ENCODE results near the gene CHD3.

The CHD3 gene

GRCh38 chr17:7922845-7923628, 34.4 kb downstream of the CHD3 start:
- DNase-seq (ENCODE audit: low read depth) = no peak
- peak overlapping the region; percentile 46 for H3K4me3 ChIP-seq (ENCODE audit: control insufficient read depth, low read depth, low read length)
- TF ChIP-seq CTCF (IDR thresholded peaks at IDR 0.05; ENCODE audit: control insufficient read depth, insufficient read depth, low read depth, low read length, missing control alignments) = no peak

GRCh38 chr17:7927596-7927995, 39.0 kb downstream of the CHD3 start:
- H3K4me3 ChIP-seq (ENCODE audit: control insufficient read depth, low read depth, low read length) = no peak overlapping the region
- TF ChIP-seq CTCF (IDR thresholded peaks at IDR 0.05; ENCODE audit: control insufficient read depth, insufficient read depth, low read depth, low read length, missing control alignments) = no peak
- DNase-seq (ENCODE audit: low read depth) = no peak

GRCh38 chr17:7929158-7930023, 40.8 kb downstream of the CHD3 start, which contains the start of gene KCNAB3:
Gene KCNAB3 (minus strand): TSS chr17:7929856. CDS start chr17:7929435, 421 bp downstream.
- TF ChIP-seq CTCF (IDR thresholded peaks at IDR 0.05; ENCODE audit: control insufficient read depth, insufficient read depth, low read depth, low read length, missing control alignments) = no peak
- peak within 1 kb of the TSS; percentile 43 for H3K4me3 ChIP-seq (ENCODE audit: control insufficient read depth, low read depth, low read length)

GRCh38 chr17:7930841-7931631, 42.4 kb downstream of the CHD3 start:
- no peak for DNase-seq (ENCODE audit: low read depth)
- no peak for TF ChIP-seq CTCF (IDR thresholded peaks at IDR 0.05; ENCODE audit: control insufficient read depth, insufficient read depth, low read depth, low read length, missing control alignments)

More at GRCh38 chr17:7929158-7930023, 40.8 kb downstream of the CHD3 start, which contains the start of gene KCNAB3:
- DNase-seq (ENCODE audit: low read depth) = no peak

GRCh38 chr17:7931709-7932482, 43.3 kb downstream of the CHD3 start, which contains the start of the genes CNTROB and TRAPPC1:
Gene CNTROB (plus strand): TSS chr17:7932206. CDS start chr17:7933080, 874 bp downstream.
Gene TRAPPC1 (minus strand): TSS chr17:7931946. CDS start chr17:7931829, 117 bp downstream.
- peak within 1 kb of the TSS; percentile 98 for H3K4me3 ChIP-seq (ENCODE audit: control insufficient read depth, low read depth, low read length)
- DNase-seq (ENCODE audit: low read depth) = peak; percentile 95
- no peak for TF ChIP-seq CTCF (IDR thresholded peaks at IDR 0.05; ENCODE audit: control insufficient read depth, insufficient read depth, low read depth, low read length, missing control alignments)

More at GRCh38 chr17:7930841-7931631, 42.4 kb downstream of the CHD3 start:
- peak overlapping the region; percentile 98 for H3K4me3 ChIP-seq (ENCODE audit: control insufficient read depth, low read depth, low read length)

Measured in AG09309 (cell line).